Astrocyte of the spinal cord (primary cell): Measurements from ENCODE around the gene MVB12B.

Experiments
- DNase-seq: peaks from one replicate; pipeline ENCODE4 v3.0.0; 2011; ENCODE audit warnings: low read depth, low spot score
- H3K4me3 ChIP-seq: 2 replicates; pipeline ENCODE4 v1.5.1; 2011; ENCODE audit warnings: low read depth, mild to moderate bottlenecking, low read length, moderate library complexity
- in situ Hi-C: cut with HindIII; loops from 2 replicates; pipeline ENCODE4 v1.10.0; 2017; ENCODE audit warnings: low sequenced_read_pairs
- TF ChIP-seq, protein P1 (sequence below): IDR thresholded peaks from 2 replicates; pipeline ENCODE4 v1.5.1; 2012; ENCODE audit warnings: low read depth, mild to moderate bottlenecking, low read length, inconsistent platforms

MVB12B gene

DNA sequence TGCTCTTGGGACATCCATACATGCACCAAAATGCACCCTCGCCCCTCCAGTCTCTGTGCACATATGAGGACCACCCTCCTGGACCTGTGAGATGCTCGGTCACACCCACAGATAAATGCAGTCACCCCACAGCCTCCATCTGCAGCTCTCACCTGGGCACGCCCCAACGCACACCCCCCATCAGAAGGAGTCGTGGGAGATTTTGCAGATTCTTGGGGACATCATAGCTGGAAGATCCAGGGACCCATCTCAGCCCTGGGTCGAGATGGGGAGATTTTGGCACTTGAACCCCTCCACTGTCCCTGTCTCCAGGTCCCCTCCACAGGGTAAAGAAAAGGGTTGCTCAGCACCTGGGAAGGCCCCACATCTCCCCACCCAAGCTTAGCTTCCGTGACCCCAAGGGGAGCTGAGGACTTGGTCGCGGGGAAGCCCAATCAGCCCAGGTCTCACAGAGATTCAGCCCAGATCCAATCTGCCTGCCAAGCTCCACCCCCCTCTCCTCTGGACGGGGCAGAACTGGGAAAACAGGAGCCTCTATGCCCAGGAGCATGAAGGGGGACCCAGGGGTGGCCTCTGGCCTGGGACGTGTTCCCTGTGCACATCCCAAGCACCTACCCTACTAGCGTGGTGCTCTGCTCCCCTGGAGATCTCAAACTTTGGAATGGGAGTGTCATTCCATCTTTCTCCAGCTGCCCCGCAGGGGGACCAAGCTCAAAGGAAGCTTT is 197.9 kb downstream of the MVB12B start:
- H3K4me3 ChIP-seq = no peak overlapping the region
- in situ Hi-C loops = no loop called here
- TF ChIP-seq, protein P1, sequence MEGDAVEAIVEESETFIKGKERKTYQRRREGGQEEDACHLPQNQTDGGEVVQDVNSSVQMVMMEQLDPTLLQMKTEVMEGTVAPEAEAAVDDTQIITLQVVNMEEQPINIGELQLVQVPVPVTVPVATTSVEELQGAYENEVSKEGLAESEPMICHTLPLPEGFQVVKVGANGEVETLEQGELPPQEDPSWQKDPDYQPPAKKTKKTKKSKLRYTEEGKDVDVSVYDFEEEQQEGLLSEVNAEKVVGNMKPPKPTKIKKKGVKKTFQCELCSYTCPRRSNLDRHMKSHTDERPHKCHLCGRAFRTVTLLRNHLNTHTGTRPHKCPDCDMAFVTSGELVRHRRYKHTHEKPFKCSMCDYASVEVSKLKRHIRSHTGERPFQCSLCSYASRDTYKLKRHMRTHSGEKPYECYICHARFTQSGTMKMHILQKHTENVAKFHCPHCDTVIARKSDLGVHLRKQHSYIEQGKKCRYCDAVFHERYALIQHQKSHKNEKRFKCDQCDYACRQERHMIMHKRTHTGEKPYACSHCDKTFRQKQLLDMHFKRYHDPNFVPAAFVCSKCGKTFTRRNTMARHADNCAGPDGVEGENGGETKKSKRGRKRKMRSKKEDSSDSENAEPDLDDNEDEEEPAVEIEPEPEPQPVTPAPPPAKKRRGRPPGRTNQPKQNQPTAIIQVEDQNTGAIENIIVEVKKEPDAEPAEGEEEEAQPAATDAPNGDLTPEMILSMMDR = no peak
- DNase-seq = no peak

DNA sequence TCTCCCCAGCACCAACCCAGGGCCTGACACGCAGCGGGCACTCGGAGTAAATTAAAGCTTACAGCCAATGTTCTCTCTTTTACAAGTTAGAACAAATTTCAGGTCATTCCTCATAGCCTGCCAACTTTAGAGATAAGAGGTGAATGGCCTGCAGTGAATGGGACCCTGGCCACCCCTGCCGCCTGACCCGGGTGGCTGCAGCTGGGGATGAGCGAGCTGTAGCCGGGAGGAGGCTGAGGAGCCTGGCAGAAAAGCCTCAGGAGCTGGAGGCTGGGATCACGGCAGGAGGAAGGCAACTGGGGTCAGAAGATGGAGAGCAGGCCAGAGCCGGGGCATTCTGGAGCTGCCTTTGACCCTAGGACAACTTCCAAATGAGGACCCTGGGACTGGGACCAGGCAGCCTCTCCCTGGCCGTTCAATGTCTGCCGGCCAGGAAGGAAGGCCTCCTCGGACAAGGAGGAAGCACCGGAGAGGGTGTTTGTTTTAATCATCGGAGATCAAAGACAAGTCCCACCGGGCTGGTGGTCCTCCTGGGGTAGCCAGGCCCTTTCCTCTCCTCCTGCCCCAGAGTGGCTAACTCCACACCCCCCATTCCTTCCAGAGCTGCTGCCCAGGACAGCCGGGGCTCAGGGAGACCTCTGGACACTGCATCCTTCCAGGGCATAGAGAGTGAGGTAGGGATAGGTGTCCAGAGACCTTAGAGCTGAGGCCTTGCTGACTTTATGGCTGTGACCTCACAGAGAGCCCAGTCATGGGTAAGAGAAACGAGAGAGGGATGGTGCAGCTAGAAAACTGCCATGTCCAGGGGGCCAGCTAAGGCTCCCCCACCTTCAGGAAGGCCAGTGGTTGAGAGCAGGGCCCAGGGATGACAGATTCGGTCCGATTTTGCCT is 199.8 kb downstream of the MVB12B start:
- no peak overlapping the region for H3K4me3 ChIP-seq
- TF ChIP-seq, protein P1 = no peak
- DNase-seq = no peak
- in situ Hi-C loops = no loop called here

DNA sequence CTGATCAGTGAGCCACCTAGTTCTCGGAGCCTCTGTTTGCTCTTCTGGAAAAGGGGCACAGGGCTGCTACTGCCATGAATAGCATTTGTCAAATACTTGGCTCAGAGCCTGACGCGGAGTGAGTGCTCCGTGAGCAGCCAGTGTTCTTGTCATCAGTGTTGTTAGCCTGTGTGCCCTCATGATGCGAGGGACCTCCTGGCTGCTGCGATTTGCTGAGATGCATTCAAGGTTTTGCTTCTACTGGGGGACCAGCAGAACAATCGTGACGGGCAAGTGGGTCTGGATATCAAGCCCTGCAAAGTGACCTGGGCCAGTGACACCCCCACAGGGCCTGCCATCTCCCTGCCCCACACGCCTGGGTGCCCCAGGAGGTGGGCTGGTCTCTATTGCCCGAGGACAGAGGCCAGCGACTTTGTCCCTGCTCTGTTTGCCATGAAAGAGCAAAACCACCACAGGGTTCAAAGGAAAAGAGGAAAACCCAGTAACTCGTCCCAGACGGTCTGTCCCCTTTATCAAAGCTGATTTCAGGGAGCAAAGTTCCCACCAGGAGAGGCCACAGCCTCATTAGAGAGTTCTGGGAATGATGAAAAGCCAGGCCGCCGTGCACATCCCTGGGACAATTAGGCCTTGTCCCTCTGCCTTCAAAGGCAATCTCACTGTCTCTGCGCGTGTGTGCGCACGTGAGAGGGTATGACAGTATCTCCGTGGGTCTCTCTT is 200.6 kb downstream of the MVB12B start:
- H3K4me3 ChIP-seq = no peak overlapping the region
- DNase-seq = no peak
- in situ Hi-C loops = no loop called here
- TF ChIP-seq, protein P1 = no peak

DNA sequence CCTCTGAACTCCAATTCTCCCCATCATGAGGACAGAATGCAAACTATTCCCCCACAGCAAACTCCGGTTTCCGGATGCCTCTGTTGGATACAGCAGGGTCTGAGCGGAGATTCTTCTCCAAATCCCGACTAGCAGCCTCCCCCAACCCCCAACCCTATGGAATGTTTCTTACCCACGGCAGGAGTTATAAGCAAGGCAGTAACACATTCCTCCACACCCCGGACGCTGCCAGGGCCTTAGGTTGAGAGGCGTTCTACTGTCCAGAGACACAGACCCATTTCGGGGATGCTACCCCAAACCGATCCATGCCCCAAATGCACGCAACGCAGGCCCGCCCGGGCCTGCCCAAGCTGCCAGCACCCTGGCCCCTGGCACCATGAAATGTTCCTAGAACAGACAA is 201.5 kb downstream of the MVB12B start:
- no peak overlapping the region for H3K4me3 ChIP-seq
- in situ Hi-C loops = no loop called here
- TF ChIP-seq, protein P1 = no peak
- DNase-seq = no peak

DNA sequence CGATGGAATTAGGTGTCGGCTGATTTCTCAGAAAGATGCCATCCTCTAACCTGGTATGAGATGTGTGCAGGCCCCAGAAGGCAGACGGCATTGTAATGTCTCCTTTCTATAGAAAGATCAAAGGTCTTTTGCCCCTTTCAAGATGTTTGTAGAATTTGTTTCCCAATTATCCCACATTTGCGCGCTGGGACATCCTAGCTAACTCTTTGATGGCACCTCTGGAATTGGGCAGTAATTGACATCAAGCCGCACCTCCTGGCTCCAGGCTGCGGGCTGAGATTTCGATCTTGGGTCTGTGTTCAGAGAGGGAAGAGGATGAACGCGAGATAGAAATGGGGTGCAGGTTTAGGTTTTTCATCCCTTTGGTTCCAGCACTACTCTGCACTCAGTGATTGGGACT is 202.3 kb downstream of the MVB12B start:
- TF ChIP-seq, protein P1 = no peak
- in situ Hi-C loops = no loop called here
- H3K4me3 ChIP-seq = no peak overlapping the region
- DNase-seq = no peak

DNA sequence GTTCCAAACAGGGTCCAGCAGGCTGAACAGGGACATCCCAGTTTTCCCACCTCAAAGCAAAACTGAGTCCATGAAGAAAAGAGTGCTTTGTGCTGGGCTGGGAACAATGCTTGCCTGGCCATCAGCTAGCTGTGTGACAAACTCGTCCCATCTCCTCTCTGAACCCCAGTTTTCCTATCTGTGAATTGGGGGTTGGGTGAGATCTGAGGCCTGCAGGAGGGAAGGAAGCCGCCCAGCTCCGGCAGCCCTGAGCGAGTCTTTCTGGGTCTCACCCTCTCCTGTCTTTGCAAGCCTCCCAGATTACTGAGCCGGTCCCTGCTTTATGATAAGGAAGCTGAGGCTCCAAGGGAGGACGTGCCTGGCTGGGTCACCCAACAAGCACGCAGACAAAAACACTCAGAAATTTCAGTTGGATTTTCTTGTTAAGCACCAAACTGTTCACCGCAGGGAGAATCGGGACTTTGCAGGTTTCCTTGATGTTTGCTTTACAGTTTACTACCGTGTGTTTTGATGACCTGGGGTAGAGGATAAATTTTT is 204.5 kb downstream of the MVB12B start:
- H3K4me3 ChIP-seq = no peak overlapping the region
- no peak for DNase-seq
- TF ChIP-seq, protein P1 = no peak
- in situ Hi-C loops = no loop called here
